Measurements from ENCODE around the gene CST1. TPM values are rescaled to one million over a fixed set of nuclear protein-coding genes. Genes with fewer than 3 reads are reported as not detected.
"Not testable (repeated sequence)": the region's sequence is repeated elsewhere in the genome, so short reads cannot be mapped to it uniquely, and the experiment has no call there.

CST1 gene
- total and polyA plus RNA-seq, 7 donors, result not detected

- DNase-seq, result no peak
- intact Hi-C loops (cut with DNase I), result no loop called here
- no peaks in the 10 kb centered on the region for H3K4me1 ChIP-seq
- H3K9me3 ChIP-seq, result no peaks in the 10 kb centered on the region
- TF ChIP-seq CTCF (IDR thresholded peaks at IDR 0.05), result no peak
- H3K27ac ChIP-seq, result no peak overlapping the region
- no peaks in the 10 kb centered on the region for H3K36me3 ChIP-seq (ENCODE audit: insufficient read depth in 1 of 2, low read depth in 1 of 2)
- no peak for ATAC-seq
- H3K27me3 ChIP-seq (ENCODE audit: insufficient read depth in 3 of 3, low read length in 2 of 3), result peaks cover 0 to 2% (median 0%) of the 10 kb centered on the region in 3 donors
- WGBS, 3 donors, result 63 to 76% (median 71%) methylated on average over 1 of the region's 1 CpG
- H3K4me3 ChIP-seq, result no peak overlapping the region
These were observed 15.8 kb upstream of the CST1 start for GRCh38 chr20:23766531-23766930.

GRCh38 chr20:23765578-23765977 lies 14.8 kb upstream of the CST1 start:
- Histone ChIP-seq H3K27me3 (ENCODE audit: insufficient read depth in 3 of 3, low read length in 2 of 3) (peaks cover 0 to 2% (median 0%) of the 10 kb centered on the region in 3 donors), H3K4me3 (no peak overlapping the region), H3K36me3 (ENCODE audit: insufficient read depth in 1 of 2, low read depth in 1 of 2) (no peaks in the 10 kb centered on the region), H3K9me3 (no peaks in the 10 kb centered on the region), H3K4me1 (no peaks in the 10 kb centered on the region), H3K27ac (no peak overlapping the region)
- ATAC-seq (no peak), DNase-seq (no peak)
- no peak for TF ChIP-seq CTCF (IDR thresholded peaks at IDR 0.05)
- 90 to 95% (median 91%) methylated on average over 4 to 5 of the region's 5 CpGs for WGBS, 3 donors
- intact Hi-C loops (cut with DNase I), result no loop called here

- H3K27me3 ChIP-seq (ENCODE audit: insufficient read depth in 3 of 3, low read length in 2 of 3); H3K9me3 ChIP-seq; H3K4me3 ChIP-seq; ATAC-seq; intact Hi-C loops (cut with DNase I); H3K4me1 ChIP-seq; DNase-seq; H3K27ac ChIP-seq; H3K36me3 ChIP-seq (ENCODE audit: insufficient read depth in 1 of 2, low read depth in 1 of 2): not testable (repeated sequence)
- 28 to 41% (median 36%) methylated on average over 2 of the region's 2 CpGs for WGBS, 3 donors
These were observed 13.9 kb upstream of the CST1 start for GRCh38 chr20:23764630-23765029.

GRCh38 chr20:23763345-23763744 lies 12.6 kb upstream of the CST1 start:
- Histone ChIP-seq H3K36me3 (ENCODE audit: insufficient read depth in 1 of 2, low read depth in 1 of 2) (no peaks in the 10 kb centered on the region), H3K27ac (no peak overlapping the region), H3K4me1 (no peaks in the 10 kb centered on the region), H3K9me3 (no peaks in the 10 kb centered on the region), H3K4me3 (no peak overlapping the region), H3K27me3 (ENCODE audit: insufficient read depth in 3 of 3, low read length in 2 of 3) (peaks cover 0 to 2% (median 0%) of the 10 kb centered on the region in 3 donors)
- DNase-seq, result no peak
- ATAC-seq, result no peak
- no peak for TF ChIP-seq CTCF (IDR thresholded peaks at IDR 0.05)
- intact Hi-C loops (cut with DNase I), result no loop called here

- H3K27ac ChIP-seq, result no peak overlapping the region
- intact Hi-C loops (cut with DNase I), result no loop called here
- no peaks in the 10 kb centered on the region for H3K4me1 ChIP-seq
- ATAC-seq (no peak), DNase-seq (no peak)
- no peaks in the 10 kb centered on the region for H3K9me3 ChIP-seq
- TF ChIP-seq CTCF (IDR thresholded peaks at IDR 0.05), result no peak
- no peaks in the 10 kb centered on the region for H3K27me3 ChIP-seq (ENCODE audit: insufficient read depth in 3 of 3, low read length in 2 of 3)
- H3K36me3 ChIP-seq (ENCODE audit: insufficient read depth in 1 of 2, low read depth in 1 of 2), result no peaks in the 10 kb centered on the region
- no peak overlapping the region for H3K4me3 ChIP-seq
- 60 to 79% (median 78%) methylated on average over 2 of the region's 2 CpGs for WGBS, 3 donors
These were observed 8.7 kb upstream of the CST1 start for GRCh38 chr20:23759306-23759940.

- 17 to 25% (median 17%) methylated on average over 3 of the region's 3 CpGs for WGBS, 3 donors
- ATAC-seq; H3K27me3 ChIP-seq (ENCODE audit: insufficient read depth in 3 of 3, low read length in 2 of 3): not testable (repeated sequence)
These were observed 6.1 kb upstream of the CST1 start for GRCh38 chr20:23756792-23757191.

GRCh38 chr20:23755131-23755611 lies 4.4 kb upstream of the CST1 start:
- intact Hi-C loops (cut with DNase I); H3K27me3 ChIP-seq (ENCODE audit: insufficient read depth in 3 of 3, low read length in 2 of 3); H3K4me1 ChIP-seq; H3K36me3 ChIP-seq (ENCODE audit: insufficient read depth in 1 of 2, low read depth in 1 of 2); H3K4me3 ChIP-seq; H3K9me3 ChIP-seq: not testable (repeated sequence)
- 52 to 63% (median 58%) methylated on average over 3 of the region's 3 CpGs for whole genome bisulfite sequencing, 3 donors
- ATAC-seq (peak in 3 of 4 donors; percentile 37 to 60 (median 58)), DNase-seq (peak in 1 of 2 donors; percentile 26)
- peak overlapping the region; percentile 27 for H3K27ac ChIP-seq

More at GRCh38 chr20:23756792-23757191, 6.1 kb upstream of the CST1 start:
- H3K9me3 ChIP-seq; H3K4me1 ChIP-seq; intact Hi-C loops (cut with DNase I); DNase-seq; H3K36me3 ChIP-seq (ENCODE audit: insufficient read depth in 1 of 2, low read depth in 1 of 2); H3K27ac ChIP-seq; H3K4me3 ChIP-seq: not testable (repeated sequence)
